Breast epithelium (tissue), 4 donors: Measurements from ENCODE around the gene C16orf89. TPM values are rescaled to one million over a fixed set of nuclear protein-coding genes. Genes with fewer than 3 reads are reported as not detected.

Experiments
- DNase-seq, 2 donors: peaks; one replicate each; pipeline ENCODE4 v3.0.0-alpha.2; 2019; ENCODE audit warnings: low spot score in 2 of 2
- H3K27ac ChIP-seq, 2 donors: fragments of 200-600 bp; sonication (generic) in 1 of 2; one replicate each; pipeline ENCODE4 v1.5.1; 2016 to 2019; ENCODE audit warnings: mild to moderate bottlenecking in 1 of 2
- H3K27me3 ChIP-seq, 2 donors: fragments of 200-600 bp; sonication (generic) in 1 of 2; one replicate each; pipeline versions ENCODE4 v1.5.1 to v1.6.0; 2017 to 2019; ENCODE audit warnings: control low read depth in 1 of 2, mild to moderate bottlenecking in 1 of 2
- H3K36me3 ChIP-seq: fragments of 200-600 bp; one replicate; pipeline ENCODE4 v1.5.1; 2019
- H3K4me1 ChIP-seq, 2 donors: fragments of 200-600 bp; sonication (generic); one replicate each; pipeline ENCODE4 v1.5.1; 2016 to 2019; ENCODE audit warnings: control low read depth in 1 of 2
- H3K4me3 ChIP-seq, 3 donors: fragments of 200-600 bp; sonication (generic); 1 replicate in 2 of 3; 2 replicates in 1 of 3; pipeline ENCODE4 v1.5.1; 2016 to 2019; ENCODE audit warnings: mild to moderate bottlenecking in 3 of 3, moderate library complexity in 2 of 3
- H3K9me3 ChIP-seq, 2 donors: fragments of 200-600 bp; sonication (generic) in 1 of 2; one replicate each; pipeline ENCODE4 v1.5.1; 2016 to 2019; ENCODE audit warnings: control low read depth in 1 of 2
- POLR2A ChIP-seq: fragments of 450-650 bp; IDR thresholded peaks from one replicate; pipeline ENCODE4 v1.6.1; 2016; ENCODE audit warnings: antibody characterized with exemption, mild to moderate bottlenecking, moderate library complexity
- POLR2AphosphoS5 ChIP-seq, 3 donors: sonication (generic); formaldehyde crosslinking; IDR thresholded peaks; one replicate each; pipeline ENCODE4 v1.6.1; 2017; ENCODE audit warnings: antibody characterized with exemption in 3 of 3
- intact Hi-C: fragments of 100-400 bp; cut with DNase I; formaldehyde crosslinking; loops from one replicate; pipeline ENCODE4 v1.15.1; 2023; ENCODE audit warnings: low total_unique reads
- total RNA-seq, 3 donors: library from RNA; depleted of rRNA; stranded (reverse); fragments of >200 nt; gene quantifications; one replicate each; pipeline ENCODE4 v1.1.0, GENCODE V29; 2016
- TF ChIP-seq, protein P1 (sequence below), 3 donors: fragments of 450-650 bp; IDR thresholded peaks; one replicate each; pipeline ENCODE4 v1.5.1; 2016 to 2017; ENCODE audit warnings: antibody characterized with exemption in 3 of 3, mild to moderate bottlenecking in 3 of 3, moderate library complexity in 3 of 3

The C16orf89 gene
- total RNA-seq, 3 donors from 2014 or later: 5.1 to 10.2 (median 6.4) TPM

- Histone ChIP-seq H3K9me3 (no peaks in the 10 kb centered on the region), H3K4me3 (peak overlapping the region; percentile 70 to 77 (median 74)), H3K27ac (peak overlapping the region; percentile 83 to 84), H3K36me3 (no peaks in the 10 kb centered on the region), H3K27me3 (no peaks in the 10 kb centered on the region), H3K4me1 (peaks cover 0 to 8% of the 10 kb centered on the region in 2 donors)
- intact Hi-C loops: no loop called here
- DNase-seq: no peak
- no peak for TF ChIP-seq POLR2AphosphoS5 (IDR thresholded peaks at IDR 0.05)
- no peak for TF ChIP-seq POLR2A
- TF ChIP-seq, protein P1, sequence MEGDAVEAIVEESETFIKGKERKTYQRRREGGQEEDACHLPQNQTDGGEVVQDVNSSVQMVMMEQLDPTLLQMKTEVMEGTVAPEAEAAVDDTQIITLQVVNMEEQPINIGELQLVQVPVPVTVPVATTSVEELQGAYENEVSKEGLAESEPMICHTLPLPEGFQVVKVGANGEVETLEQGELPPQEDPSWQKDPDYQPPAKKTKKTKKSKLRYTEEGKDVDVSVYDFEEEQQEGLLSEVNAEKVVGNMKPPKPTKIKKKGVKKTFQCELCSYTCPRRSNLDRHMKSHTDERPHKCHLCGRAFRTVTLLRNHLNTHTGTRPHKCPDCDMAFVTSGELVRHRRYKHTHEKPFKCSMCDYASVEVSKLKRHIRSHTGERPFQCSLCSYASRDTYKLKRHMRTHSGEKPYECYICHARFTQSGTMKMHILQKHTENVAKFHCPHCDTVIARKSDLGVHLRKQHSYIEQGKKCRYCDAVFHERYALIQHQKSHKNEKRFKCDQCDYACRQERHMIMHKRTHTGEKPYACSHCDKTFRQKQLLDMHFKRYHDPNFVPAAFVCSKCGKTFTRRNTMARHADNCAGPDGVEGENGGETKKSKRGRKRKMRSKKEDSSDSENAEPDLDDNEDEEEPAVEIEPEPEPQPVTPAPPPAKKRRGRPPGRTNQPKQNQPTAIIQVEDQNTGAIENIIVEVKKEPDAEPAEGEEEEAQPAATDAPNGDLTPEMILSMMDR (IDR thresholded peaks at IDR 0.05): no peak
These were observed 5.6 kb upstream of the C16orf89 start for GRCh38 chr16:5071341-5071680.

- intact Hi-C loops: no loop called here
- H3K36me3 ChIP-seq: no peaks in the 10 kb centered on the region
- H3K9me3 ChIP-seq: no peaks in the 10 kb centered on the region
- H3K27ac ChIP-seq: peak overlapping the region in 1 of 2 donors; percentile 84
- DNase-seq: no peak
- H3K27me3 ChIP-seq: no peaks in the 10 kb centered on the region
- H3K4me3 ChIP-seq: no peak overlapping the region
- no peak for TF ChIP-seq POLR2A
- TF ChIP-seq POLR2AphosphoS5 (IDR thresholded peaks at IDR 0.05): no peak
- TF ChIP-seq, protein P1 (IDR thresholded peaks at IDR 0.05): no peak
- H3K4me1 ChIP-seq: peaks cover 0 to 8% of the 10 kb centered on the region in 2 donors
These were observed 4.9 kb upstream of the C16orf89 start for GRCh38 chr16:5070431-5071186.

GRCh38 chr16:5069854-5070253, 4.1 kb upstream of the C16orf89 start:
- no peak overlapping the region for H3K4me3 ChIP-seq
- no peaks in the 10 kb centered on the region for H3K36me3 ChIP-seq
- H3K4me1 ChIP-seq: peaks cover 0 to 8% of the 10 kb centered on the region in 2 donors
- H3K27me3 ChIP-seq: no peaks in the 10 kb centered on the region
- TF ChIP-seq POLR2A (no peak), POLR2AphosphoS5 (IDR thresholded peaks at IDR 0.05) (no peak)
- TF ChIP-seq, protein P1 (IDR thresholded peaks at IDR 0.05): no peak
- no peaks in the 10 kb centered on the region for H3K9me3 ChIP-seq
- H3K27ac ChIP-seq: no peak overlapping the region
- intact Hi-C loops: no loop called here
- DNase-seq: no peak

DNA sequence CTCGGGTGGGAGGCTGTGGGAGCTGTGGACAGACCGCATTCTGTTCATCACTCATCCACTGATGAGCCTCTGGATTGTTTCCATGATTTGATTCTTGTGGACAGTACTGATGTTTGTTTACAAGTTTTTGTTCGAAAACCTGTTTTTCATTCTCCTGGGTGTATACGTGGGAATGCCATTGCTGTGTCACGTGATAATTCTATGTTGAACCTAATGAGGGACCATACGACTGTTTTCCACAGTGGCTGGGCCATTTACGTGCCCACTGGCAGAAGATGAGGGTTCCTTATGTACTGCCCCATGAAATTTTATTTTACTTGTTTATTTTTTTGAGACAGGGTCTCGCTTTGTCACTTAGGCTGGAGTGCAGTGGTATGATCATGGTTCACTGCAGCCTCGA, 3.3 kb upstream of the C16orf89 start:
- intact Hi-C loops: no loop called here
- TF ChIP-seq POLR2A: no peak
- TF ChIP-seq, protein P1 (IDR thresholded peaks at IDR 0.05): no peak
- no peaks in the 10 kb centered on the region for H3K27me3 ChIP-seq
- no peak overlapping the region for H3K4me3 ChIP-seq
- peaks cover 0 to 8% of the 10 kb centered on the region in 2 donors for H3K4me1 ChIP-seq
- H3K36me3 ChIP-seq: no peaks in the 10 kb centered on the region
- no peak for DNase-seq
- H3K27ac ChIP-seq: no peak overlapping the region
- H3K9me3 ChIP-seq: no peaks in the 10 kb centered on the region

GRCh38 chr16:5066511-5066910, 755 bp upstream of the C16orf89 start:
- intact Hi-C loops: no loop called here
- H3K9me3 ChIP-seq: no peaks in the 10 kb centered on the region
- TF ChIP-seq POLR2A: no peak
- TF ChIP-seq POLR2AphosphoS5 (IDR thresholded peaks at IDR 0.05): no peak
- TF ChIP-seq, protein P1 (IDR thresholded peaks at IDR 0.05): no peak
- no peak overlapping the region for H3K4me3 ChIP-seq
- H3K27ac ChIP-seq: no peak overlapping the region
- H3K36me3 ChIP-seq: no peaks in the 10 kb centered on the region
- no peak for DNase-seq
- peaks cover 0 to 7% of the 10 kb centered on the region in 2 donors for H3K4me1 ChIP-seq
- H3K27me3 ChIP-seq: no peaks in the 10 kb centered on the region
